ENCODE measurements around the gene CRKL. TPM values are rescaled to one million over a fixed set of nuclear protein-coding genes. Genes with fewer than 3 reads are reported as not detected.

The CRKL gene
- total RNA-seq, 1 donor from 2014 or later = 49.2 TPM

DNA sequence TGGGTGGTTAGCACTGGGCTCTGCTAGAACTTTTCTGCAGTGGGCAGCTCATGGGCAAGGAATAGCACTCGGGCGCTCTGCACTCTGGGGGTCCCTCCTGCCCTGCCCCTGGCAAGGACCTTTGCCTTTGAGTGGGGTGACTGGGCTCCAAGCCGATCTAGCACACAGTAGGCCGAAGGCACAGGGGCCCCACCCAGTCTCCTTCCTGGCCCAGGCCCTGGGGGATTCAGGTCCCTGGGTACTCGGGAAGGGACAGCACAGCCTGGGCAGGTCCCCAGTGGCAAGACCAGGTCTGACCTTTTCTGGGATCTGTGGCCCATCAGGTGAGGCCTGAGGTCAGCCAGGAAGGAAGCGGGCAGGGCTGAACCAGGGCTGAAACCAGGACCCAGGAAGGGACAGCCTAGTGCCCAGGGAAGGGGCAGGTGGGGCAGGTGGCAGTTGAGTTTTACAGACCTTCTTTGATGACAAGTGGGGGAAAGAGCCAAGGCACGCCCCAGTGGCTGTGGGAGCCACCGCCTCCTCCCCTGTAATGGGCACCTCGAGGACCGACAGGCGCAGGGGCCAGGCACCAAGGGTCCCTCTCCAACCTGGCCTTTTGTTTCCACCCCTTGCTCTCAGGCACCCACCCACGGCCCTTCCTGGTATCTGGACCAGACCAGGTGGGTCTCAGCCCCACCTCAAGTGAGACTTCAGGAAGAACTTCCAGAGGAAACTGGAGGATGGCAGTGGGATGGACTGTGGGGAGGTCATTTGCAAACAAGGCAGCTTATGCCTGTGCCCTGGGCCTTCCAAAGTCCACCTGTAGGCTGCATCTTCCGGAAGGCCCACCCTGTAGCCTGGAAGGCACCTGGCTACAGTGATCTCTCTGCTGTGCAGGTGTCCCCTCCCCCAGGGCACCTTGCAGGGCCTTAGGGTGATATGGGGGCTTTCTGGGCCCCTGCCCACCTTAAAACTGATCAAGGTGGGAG lies 49.0 kb downstream of the CRKL start:
- H3K27me3 Mint-ChIP-seq (ENCODE audit: low read depth) = peaks cover 5% of the 10 kb centered on the region
- H3K9me3 Mint-ChIP-seq (ENCODE audit: low read depth) = no peaks in the 10 kb centered on the region
- H3K36me3 Mint-ChIP-seq (ENCODE audit: low read depth) = no peaks in the 10 kb centered on the region
- H3K4me3 Mint-ChIP-seq (ENCODE audit: unreplicated experiment) = no peak overlapping the region
- peaks cover 9% of the 10 kb centered on the region for H3K4me1 Mint-ChIP-seq (ENCODE audit: low read depth)
- TF ChIP-seq, protein P1, sequence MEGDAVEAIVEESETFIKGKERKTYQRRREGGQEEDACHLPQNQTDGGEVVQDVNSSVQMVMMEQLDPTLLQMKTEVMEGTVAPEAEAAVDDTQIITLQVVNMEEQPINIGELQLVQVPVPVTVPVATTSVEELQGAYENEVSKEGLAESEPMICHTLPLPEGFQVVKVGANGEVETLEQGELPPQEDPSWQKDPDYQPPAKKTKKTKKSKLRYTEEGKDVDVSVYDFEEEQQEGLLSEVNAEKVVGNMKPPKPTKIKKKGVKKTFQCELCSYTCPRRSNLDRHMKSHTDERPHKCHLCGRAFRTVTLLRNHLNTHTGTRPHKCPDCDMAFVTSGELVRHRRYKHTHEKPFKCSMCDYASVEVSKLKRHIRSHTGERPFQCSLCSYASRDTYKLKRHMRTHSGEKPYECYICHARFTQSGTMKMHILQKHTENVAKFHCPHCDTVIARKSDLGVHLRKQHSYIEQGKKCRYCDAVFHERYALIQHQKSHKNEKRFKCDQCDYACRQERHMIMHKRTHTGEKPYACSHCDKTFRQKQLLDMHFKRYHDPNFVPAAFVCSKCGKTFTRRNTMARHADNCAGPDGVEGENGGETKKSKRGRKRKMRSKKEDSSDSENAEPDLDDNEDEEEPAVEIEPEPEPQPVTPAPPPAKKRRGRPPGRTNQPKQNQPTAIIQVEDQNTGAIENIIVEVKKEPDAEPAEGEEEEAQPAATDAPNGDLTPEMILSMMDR (IDR thresholded peaks at IDR 0.05) = no peak
- H3K27ac Mint-ChIP-seq (ENCODE audit: unreplicated experiment) = no peak overlapping the region
- no peak for DNase-seq (ENCODE audit: low spot score)

DNA sequence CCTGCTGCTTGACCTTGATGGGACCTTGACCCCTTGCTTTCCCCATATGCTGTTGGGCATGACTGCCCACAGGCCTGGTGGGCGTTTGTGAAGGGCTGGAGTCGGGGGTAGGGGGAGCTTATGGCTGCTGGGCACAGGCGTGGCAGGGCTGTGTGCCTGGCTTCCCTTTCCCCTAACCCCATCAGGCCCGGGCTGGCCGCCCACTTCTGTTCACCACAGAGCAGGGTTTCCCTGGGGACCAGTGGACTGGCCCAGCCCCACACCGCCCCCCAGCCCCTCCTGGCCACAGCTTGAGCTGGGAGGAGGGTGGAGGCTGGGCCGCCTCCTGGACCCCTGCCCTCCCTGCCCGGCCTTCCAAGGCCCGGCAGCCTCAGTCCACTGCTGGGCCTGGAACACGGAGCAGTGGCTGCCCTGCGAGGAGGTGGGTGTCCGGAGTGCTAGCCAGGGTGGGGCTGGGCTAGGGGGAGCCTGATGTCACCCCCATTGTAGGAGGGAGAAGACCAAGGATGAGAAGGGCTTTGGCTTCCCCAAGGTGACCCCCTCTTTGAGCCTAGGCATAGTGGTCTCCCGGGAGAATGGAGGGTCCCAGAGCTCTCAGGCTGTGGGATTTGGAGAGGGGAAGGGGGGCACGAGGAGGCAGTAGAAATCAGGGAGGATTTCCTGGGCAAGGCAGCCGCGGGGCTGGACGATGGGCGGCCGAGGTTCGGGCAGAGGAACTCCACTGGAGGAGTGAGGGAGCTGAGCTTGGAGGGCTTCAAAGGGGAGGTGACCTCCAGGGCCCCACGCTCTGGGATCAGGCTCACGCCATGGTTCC lies 49.9 kb downstream of the CRKL start, which contains the start of gene AIFM3:
Gene AIFM3 (plus strand): TSS at position 373 of the 814 bp plus-strand sequence. CDS start 690 bp downstream, outside the sequence.
- H3K27me3 Mint-ChIP-seq (ENCODE audit: low read depth) = peaks cover 5% of the 10 kb centered on the region
- H3K36me3 Mint-ChIP-seq (ENCODE audit: low read depth) = no peaks in the 10 kb centered on the region
- H3K4me3 Mint-ChIP-seq (ENCODE audit: unreplicated experiment) = no peak within 1 kb of the TSS
- no peaks in the 10 kb centered on the region for H3K9me3 Mint-ChIP-seq (ENCODE audit: low read depth)
- TF ChIP-seq, protein P1 (IDR thresholded peaks at IDR 0.05) = no peak
- H3K27ac Mint-ChIP-seq (ENCODE audit: unreplicated experiment) = no peak within 1 kb of the TSS
- no peak for DNase-seq (ENCODE audit: low spot score)
- peaks cover 7% of the 10 kb centered on the region for H3K4me1 Mint-ChIP-seq (ENCODE audit: low read depth)

DNA sequence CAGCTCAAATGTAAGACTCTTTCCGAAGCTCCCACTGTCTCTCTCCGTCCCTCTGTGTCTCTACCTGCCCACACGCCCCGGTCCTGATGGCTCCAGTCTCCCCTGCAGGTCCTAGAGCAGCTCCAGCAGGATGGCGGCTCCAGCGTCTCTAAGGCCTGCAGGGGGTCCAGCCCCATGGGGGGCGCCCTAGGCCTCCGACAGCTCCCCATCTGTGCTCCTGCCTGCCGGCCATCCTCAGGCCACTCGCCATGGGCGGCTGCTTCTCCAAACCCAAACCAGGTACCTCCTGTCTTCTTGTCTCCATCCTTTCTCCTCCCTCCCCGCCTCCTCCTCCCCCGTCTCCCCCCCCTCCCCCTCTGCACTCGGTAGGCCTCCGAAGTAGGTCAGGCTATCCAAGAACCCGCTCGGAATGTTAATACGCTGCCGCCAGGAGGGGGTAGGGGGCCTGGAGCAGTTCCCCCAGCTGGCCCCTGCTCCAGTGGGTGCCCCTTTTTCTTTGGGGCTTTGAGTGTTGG lies 50.5 kb downstream of the CRKL start:
- Mint-ChIP-seq H3K27me3 (ENCODE audit: low read depth) (peaks cover 5% of the 10 kb centered on the region), H3K27ac (ENCODE audit: unreplicated experiment) (no peak overlapping the region), H3K4me1 (ENCODE audit: low read depth) (peaks cover 9% of the 10 kb centered on the region), H3K4me3 (ENCODE audit: unreplicated experiment) (no peak overlapping the region), H3K36me3 (ENCODE audit: low read depth) (no peaks in the 10 kb centered on the region), H3K9me3 (ENCODE audit: low read depth) (no peaks in the 10 kb centered on the region)
- DNase-seq (ENCODE audit: low spot score) = no peak
- TF ChIP-seq, protein P1 (IDR thresholded peaks at IDR 0.05) = no peak

DNA sequence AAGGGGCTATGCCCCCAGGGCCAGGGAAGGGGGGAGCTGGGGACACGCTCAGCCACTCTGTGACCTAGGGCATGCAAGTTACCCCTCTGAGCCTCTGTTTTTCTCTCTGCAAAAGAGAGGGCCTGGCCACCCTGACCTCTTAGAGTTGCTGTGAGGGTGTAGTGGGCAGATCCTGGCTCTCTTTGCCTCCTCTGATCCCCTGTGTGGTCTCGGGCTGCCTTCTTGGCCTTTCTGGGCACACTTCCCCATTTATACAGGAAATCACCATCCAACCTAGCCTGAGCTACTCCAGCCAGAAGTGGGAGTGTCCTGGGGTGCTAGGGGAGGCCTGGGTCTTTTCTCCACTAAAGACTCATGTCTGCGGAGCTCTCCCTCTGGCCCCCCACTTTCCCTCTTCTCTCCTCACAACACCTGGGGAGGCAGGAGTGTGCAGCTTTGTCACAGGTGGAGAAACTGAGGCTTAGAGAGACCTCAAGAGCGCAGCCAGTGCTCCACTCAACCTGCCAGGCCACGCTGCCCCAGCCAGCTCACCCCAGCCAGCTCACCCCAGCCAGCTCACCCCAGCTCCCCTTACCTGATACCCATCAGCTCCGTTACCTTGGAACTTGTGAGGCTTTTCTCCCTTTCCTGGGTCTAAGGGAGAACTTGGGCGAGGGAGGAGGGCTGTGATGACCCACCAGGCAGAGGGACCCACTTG lies 51.2 kb downstream of the CRKL start:
- Mint-ChIP-seq H3K9me3 (ENCODE audit: low read depth) (no peaks in the 10 kb centered on the region), H3K36me3 (ENCODE audit: low read depth) (no peaks in the 10 kb centered on the region), H3K4me3 (ENCODE audit: unreplicated experiment) (no peak overlapping the region), H3K4me1 (ENCODE audit: low read depth) (peaks cover 9% of the 10 kb centered on the region), H3K27ac (ENCODE audit: unreplicated experiment) (no peak overlapping the region), H3K27me3 (ENCODE audit: low read depth) (peaks cover 5% of the 10 kb centered on the region)
- DNase-seq (ENCODE audit: low spot score) = no peak
- TF ChIP-seq, protein P1 (IDR thresholded peaks at IDR 0.05) = no peak

Measured in chondrocyte (in vitro differentiated cells).